ENCODE measurements around the gene MARS1.

DNA sequence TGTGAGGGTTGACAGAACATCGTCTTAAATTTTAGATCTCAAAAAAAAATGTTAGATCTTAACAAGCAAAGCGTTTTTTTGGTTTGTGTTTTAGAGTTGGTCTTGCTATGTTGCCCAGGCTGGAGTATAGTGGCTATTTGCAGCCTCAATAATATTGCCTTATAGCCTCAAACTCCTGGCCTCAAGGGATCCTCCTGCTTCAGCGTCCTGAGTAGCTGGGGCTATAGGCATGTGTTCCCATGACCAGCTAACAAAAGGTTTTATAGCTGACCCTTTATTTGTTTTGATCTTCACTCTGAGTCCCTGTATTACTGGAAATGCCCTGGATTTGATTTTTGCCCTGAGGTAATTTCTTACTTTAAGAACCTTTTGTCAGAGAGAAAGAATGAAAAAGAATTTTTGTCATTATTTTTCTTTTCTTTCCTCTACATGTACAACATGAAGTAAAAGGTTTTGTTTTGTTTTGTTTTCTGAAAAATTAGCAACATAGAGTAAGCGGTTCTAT is 48.1 kb upstream of the MARS1 start:
- TF ChIP-seq, protein P1, sequence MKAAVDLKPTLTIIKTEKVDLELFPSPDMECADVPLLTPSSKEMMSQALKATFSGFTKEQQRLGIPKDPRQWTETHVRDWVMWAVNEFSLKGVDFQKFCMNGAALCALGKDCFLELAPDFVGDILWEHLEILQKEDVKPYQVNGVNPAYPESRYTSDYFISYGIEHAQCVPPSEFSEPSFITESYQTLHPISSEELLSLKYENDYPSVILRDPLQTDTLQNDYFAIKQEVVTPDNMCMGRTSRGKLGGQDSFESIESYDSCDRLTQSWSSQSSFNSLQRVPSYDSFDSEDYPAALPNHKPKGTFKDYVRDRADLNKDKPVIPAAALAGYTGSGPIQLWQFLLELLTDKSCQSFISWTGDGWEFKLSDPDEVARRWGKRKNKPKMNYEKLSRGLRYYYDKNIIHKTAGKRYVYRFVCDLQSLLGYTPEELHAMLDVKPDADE (IDR thresholded peaks at IDR 0.05), result no peak
- TF ChIP-seq, protein P2, sequence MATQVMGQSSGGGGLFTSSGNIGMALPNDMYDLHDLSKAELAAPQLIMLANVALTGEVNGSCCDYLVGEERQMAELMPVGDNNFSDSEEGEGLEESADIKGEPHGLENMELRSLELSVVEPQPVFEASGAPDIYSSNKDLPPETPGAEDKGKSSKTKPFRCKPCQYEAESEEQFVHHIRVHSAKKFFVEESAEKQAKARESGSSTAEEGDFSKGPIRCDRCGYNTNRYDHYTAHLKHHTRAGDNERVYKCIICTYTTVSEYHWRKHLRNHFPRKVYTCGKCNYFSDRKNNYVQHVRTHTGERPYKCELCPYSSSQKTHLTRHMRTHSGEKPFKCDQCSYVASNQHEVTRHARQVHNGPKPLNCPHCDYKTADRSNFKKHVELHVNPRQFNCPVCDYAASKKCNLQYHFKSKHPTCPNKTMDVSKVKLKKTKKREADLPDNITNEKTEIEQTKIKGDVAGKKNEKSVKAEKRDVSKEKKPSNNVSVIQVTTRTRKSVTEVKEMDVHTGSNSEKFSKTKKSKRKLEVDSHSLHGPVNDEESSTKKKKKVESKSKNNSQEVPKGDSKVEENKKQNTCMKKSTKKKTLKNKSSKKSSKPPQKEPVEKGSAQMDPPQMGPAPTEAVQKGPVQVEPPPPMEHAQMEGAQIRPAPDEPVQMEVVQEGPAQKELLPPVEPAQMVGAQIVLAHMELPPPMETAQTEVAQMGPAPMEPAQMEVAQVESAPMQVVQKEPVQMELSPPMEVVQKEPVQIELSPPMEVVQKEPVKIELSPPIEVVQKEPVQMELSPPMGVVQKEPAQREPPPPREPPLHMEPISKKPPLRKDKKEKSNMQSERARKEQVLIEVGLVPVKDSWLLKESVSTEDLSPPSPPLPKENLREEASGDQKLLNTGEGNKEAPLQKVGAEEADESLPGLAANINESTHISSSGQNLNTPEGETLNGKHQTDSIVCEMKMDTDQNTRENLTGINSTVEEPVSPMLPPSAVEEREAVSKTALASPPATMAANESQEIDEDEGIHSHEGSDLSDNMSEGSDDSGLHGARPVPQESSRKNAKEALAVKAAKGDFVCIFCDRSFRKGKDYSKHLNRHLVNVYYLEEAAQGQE (IDR thresholded peaks at IDR 0.05; ENCODE audit: unreplicated experiment), result no peak
- TF ChIP-seq NANOG (IDR thresholded peaks at IDR 0.05; ENCODE audit: borderline replicate concordance) (no peak), EZH2 (IDR thresholded peaks at IDR 0.05; ENCODE audit: low read depth, unreplicated experiment) (no peak), POLR2AphosphoS5 (IDR thresholded peaks at IDR 0.05; ENCODE audit: low read depth) (no peak), EZH2phosphoT487 (IDR thresholded peaks at IDR 0.05; ENCODE audit: unreplicated experiment) (no peak), JUNB (IDR thresholded peaks at IDR 0.05; ENCODE audit: unreplicated experiment) (no peak), CREB1 (CRISPR knock-in tag; IDR thresholded peaks at IDR 0.05; ENCODE audit: low read depth) (no peak), ZNF331 (CRISPR knock-in tag; IDR thresholded peaks at IDR 0.05; ENCODE audit: low read depth) (no peak)
- TF ChIP-seq, protein P3, sequence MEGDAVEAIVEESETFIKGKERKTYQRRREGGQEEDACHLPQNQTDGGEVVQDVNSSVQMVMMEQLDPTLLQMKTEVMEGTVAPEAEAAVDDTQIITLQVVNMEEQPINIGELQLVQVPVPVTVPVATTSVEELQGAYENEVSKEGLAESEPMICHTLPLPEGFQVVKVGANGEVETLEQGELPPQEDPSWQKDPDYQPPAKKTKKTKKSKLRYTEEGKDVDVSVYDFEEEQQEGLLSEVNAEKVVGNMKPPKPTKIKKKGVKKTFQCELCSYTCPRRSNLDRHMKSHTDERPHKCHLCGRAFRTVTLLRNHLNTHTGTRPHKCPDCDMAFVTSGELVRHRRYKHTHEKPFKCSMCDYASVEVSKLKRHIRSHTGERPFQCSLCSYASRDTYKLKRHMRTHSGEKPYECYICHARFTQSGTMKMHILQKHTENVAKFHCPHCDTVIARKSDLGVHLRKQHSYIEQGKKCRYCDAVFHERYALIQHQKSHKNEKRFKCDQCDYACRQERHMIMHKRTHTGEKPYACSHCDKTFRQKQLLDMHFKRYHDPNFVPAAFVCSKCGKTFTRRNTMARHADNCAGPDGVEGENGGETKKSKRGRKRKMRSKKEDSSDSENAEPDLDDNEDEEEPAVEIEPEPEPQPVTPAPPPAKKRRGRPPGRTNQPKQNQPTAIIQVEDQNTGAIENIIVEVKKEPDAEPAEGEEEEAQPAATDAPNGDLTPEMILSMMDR (conservative IDR thresholded peaks at IDR 0.05; ENCODE audit: low read depth in 2 of 2), result no peak
- TF ChIP-seq, protein P4, sequence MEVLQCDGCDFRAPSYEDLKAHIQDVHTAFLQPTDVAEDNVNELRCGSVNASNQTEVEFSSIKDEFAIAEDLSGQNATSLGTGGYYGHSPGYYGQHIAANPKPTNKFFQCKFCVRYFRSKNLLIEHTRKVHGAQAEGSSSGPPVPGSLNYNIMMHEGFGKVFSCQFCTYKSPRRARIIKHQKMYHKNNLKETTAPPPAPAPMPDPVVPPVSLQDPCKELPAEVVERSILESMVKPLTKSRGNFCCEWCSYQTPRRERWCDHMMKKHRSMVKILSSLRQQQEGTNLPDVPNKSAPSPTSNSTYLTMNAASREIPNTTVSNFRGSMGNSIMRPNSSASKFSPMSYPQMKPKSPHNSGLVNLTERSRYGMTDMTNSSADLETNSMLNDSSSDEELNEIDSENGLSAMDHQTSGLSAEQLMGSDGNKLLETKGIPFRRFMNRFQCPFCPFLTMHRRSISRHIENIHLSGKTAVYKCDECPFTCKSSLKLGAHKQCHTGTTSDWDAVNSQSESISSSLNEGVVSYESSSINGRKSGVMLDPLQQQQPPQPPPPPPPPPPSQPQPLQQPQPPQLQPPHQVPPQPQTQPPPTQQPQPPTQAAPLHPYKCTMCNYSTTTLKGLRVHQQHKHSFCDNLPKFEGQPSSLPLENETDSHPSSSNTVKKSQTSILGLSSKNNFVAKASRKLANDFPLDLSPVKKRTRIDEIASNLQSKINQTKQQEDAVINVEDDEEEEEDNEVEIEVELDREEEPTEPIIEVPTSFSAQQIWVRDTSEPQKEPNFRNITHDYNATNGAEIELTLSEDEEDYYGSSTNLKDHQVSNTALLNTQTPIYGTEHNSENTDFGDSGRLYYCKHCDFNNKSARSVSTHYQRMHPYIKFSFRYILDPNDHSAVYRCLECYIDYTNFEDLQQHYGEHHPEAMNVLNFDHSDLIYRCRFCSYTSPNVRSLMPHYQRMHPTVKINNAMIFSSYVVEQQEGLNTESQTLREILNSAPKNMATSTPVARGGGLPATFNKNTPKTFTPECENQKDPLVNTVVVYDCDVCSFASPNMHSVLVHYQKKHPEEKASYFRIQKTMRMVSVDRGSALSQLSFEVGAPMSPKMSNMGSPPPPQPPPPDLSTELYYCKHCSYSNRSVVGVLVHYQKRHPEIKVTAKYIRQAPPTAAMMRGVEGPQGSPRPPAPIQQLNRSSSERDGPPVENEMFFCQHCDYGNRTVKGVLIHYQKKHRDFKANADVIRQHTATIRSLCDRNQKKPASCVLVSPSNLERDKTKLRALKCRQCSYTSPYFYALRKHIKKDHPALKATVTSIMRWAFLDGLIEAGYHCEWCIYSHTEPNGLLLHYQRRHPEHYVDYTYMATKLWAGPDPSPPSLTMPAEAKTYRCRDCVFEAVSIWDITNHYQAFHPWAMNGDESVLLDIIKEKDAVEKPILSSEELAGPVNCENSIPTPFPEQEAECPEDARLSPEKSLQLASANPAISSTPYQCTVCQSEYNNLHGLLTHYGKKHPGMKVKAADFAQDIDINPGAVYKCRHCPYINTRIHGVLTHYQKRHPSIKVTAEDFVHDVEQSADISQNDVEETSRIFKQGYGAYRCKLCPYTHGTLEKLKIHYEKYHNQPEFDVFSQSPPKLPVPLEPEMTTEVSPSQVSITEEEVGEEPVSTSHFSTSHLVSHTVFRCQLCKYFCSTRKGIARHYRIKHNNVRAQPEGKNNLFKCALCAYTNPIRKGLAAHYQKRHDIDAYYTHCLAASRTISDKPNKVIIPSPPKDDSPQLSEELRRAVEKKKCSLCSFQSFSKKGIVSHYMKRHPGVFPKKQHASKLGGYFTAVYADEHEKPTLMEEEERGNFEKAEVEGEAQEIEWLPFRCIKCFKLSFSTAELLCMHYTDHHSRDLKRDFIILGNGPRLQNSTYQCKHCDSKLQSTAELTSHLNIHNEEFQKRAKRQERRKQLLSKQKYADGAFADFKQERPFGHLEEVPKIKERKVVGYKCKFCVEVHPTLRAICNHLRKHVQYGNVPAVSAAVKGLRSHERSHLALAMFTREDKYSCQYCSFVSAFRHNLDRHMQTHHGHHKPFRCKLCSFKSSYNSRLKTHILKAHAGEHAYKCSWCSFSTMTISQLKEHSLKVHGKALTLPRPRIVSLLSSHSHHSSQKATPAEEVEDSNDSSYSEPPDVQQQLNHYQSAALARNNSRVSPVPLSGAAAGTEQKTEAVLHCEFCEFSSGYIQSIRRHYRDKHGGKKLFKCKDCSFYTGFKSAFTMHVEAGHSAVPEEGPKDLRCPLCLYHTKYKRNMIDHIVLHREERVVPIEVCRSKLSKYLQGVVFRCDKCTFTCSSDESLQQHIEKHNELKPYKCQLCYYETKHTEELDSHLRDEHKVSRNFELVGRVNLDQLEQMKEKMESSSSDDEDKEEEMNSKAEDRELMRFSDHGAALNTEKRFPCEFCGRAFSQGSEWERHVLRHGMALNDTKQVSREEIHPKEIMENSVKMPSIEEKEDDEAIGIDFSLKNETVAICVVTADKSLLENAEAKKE (CRISPR knock-in tag; IDR thresholded peaks at IDR 0.05), result no peak

Measured in GM23338 (cell line).